Liver (tissue), 3 donors: ENCODE data around the gene FBN1.

ENCODE experiments used
- EGR1 ChIP-seq, 2 donors: IDR thresholded peaks; 2 replicates each; pipeline ENCODE4 v1.6.1; 2016 to 2018; ENCODE audit warnings: antibody characterized with exemption in 2 of 2, low read depth in 2 of 2
- FOXA2 ChIP-seq: IDR thresholded peaks from 2 replicates; pipeline ENCODE4 v1.6.1; 2016; ENCODE audit warnings: antibody characterized with exemption
- JUND ChIP-seq, 2 donors: IDR thresholded peaks; 2 replicates each; pipeline ENCODE4 v1.6.1; 2016; ENCODE audit warnings: antibody characterized with exemption in 2 of 2
- RAD21 ChIP-seq, 2 donors: IDR thresholded peaks; 2 replicates each; pipeline ENCODE4 v1.6.1; 2016; ENCODE audit warnings: antibody characterized with exemption in 2 of 2, mild to moderate bottlenecking in 2 of 2
- RXRA ChIP-seq, 2 donors: IDR thresholded peaks; 2 replicates each; pipeline ENCODE4 v1.6.1; 2017 to 2018; ENCODE audit warnings: antibody characterized with exemption in 2 of 2, mild to moderate bottlenecking in 1 of 2
- TF ChIP-seq, protein P1 (sequence below): fragments of 150-350 bp; IDR thresholded peaks from 2 replicates; pipeline ENCODE4 v1.5.1; 2017; ENCODE audit warnings: improper control_type of control experiment, low read depth, low read length; ENCODE audit not compliant: missing input control
- TF ChIP-seq, protein P2 (sequence below): IDR thresholded peaks from 2 replicates; pipeline ENCODE4 v1.6.1; 2016; ENCODE audit warnings: antibody characterized with exemption
- donor health status: healthy.
- donor health status: healthy.

DNA sequence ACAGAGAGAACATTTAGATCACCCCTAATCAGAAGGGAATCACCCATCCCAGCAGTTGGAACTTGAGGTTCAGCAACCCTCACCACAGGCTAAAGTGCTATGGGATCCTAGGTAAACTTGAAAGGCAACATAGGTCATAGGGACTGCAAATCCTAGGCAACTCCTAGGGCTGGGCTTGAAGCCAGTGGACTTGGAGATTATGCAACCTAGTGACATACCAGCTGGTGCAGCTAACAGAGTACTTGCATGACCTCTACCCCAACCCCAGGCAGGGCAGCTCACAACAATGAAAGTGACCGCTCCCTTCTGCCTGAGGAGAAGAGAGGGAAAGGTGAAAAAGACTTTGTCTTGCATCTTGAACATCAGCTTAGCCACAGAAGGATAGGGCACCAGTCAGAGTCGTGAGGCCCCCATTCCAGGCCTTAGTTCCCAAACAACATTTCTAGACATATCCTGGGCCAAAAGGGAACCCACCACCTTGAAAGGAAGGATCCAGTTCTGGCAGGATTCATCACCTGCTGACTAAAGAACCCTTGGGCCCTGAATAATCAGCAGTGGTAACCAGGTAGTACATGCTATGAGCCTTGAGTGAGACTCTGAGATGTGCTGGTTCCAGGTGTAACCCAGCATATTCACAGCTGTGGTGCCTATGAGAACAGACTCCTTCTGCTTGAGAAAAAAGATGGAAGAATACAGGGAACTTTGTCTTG is 37.6 kb upstream of the FBN1 start:
- TF ChIP-seq, protein P1, sequence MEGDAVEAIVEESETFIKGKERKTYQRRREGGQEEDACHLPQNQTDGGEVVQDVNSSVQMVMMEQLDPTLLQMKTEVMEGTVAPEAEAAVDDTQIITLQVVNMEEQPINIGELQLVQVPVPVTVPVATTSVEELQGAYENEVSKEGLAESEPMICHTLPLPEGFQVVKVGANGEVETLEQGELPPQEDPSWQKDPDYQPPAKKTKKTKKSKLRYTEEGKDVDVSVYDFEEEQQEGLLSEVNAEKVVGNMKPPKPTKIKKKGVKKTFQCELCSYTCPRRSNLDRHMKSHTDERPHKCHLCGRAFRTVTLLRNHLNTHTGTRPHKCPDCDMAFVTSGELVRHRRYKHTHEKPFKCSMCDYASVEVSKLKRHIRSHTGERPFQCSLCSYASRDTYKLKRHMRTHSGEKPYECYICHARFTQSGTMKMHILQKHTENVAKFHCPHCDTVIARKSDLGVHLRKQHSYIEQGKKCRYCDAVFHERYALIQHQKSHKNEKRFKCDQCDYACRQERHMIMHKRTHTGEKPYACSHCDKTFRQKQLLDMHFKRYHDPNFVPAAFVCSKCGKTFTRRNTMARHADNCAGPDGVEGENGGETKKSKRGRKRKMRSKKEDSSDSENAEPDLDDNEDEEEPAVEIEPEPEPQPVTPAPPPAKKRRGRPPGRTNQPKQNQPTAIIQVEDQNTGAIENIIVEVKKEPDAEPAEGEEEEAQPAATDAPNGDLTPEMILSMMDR, result no peak
- TF ChIP-seq EGR1 (IDR thresholded peaks at IDR 0.05; ENCODE audit: low read depth in 2 of 2) (no peak), RXRA (IDR thresholded peaks at IDR 0.05) (peak; percentile 76), FOXA2 (peak; percentile 37), RAD21 (IDR thresholded peaks at IDR 0.05) (no peak), JUND (IDR thresholded peaks at IDR 0.05) (no peak)
- TF ChIP-seq, protein P2, sequence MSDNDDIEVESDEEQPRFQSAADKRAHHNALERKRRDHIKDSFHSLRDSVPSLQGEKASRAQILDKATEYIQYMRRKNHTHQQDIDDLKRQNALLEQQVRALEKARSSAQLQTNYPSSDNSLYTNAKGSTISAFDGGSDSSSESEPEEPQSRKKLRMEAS, result no peak
